PC-9 (cell line): Measurements from ENCODE around the gene HPX.

Source experiments
- EZH2 ChIP-seq: fragments of 200-600 bp; sonication (generic); IDR thresholded peaks from 2 replicates; pipeline ENCODE4 v1.8.0; 2017; ENCODE audit warnings: antibody characterized with exemption, low read depth
- TF ChIP-seq, protein P1 (sequence below): fragments of 200-600 bp; sonication (generic); conservative IDR thresholded peaks from 2 replicates; pipeline ENCODE4 v1.6.1; 2017; ENCODE audit warnings: mixed run types, antibody characterized with exemption, mild to moderate bottlenecking, moderate library complexity

DNA sequence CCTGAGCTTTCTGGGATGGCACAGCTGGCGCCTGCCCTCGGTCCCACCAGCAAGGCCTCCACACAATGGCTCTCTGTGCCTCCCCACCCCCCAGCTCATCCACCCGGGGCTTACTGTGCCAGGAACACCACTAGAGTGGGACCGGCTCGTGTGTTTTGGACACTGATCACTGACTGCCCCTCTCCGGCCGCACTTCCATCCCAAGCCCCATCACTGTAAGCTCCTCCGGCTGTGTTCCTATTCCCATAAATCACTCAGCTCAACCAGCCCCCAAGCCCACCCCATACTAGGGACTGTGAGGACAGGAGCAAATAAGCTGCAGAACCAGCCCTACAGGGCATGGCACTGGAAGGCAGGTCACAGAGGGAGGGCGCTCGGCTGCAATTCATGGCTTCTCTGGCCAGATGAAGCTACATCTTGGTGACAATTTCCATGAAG, 29.2 kb downstream of the HPX start:
- TF ChIP-seq, protein P1, sequence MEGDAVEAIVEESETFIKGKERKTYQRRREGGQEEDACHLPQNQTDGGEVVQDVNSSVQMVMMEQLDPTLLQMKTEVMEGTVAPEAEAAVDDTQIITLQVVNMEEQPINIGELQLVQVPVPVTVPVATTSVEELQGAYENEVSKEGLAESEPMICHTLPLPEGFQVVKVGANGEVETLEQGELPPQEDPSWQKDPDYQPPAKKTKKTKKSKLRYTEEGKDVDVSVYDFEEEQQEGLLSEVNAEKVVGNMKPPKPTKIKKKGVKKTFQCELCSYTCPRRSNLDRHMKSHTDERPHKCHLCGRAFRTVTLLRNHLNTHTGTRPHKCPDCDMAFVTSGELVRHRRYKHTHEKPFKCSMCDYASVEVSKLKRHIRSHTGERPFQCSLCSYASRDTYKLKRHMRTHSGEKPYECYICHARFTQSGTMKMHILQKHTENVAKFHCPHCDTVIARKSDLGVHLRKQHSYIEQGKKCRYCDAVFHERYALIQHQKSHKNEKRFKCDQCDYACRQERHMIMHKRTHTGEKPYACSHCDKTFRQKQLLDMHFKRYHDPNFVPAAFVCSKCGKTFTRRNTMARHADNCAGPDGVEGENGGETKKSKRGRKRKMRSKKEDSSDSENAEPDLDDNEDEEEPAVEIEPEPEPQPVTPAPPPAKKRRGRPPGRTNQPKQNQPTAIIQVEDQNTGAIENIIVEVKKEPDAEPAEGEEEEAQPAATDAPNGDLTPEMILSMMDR = no peak
- no peak for TF ChIP-seq EZH2
